CD4-positive, alpha-beta T cell treated with Interleukin-4 for 4 hours (primary cell): ENCODE results near the gene PIK3C2A.

Experiments used
- DNase-seq: peaks from one replicate; pipeline ENCODE4 v3.0.0-alpha.2; 2020

Gene PIK3C2A

GRCh38 chr11:17214338-17214737 lies 6.6 kb upstream of the PIK3C2A start:
- no peak for DNase-seq

GRCh38 chr11:17211286-17211685 lies 3.5 kb upstream of the PIK3C2A start:
- no peak for DNase-seq

GRCh38 chr11:17209939-17210245 lies 2.1 kb upstream of the PIK3C2A start:
- DNase-seq: no peak

GRCh38 chr11:17208257-17208999 lies 642 bp upstream of the PIK3C2A start:
- DNase-seq: peak; percentile 43

- DNase-seq: no peak
Observed at GRCh38 chr11:17206463-17206862, 1.3 kb downstream of the PIK3C2A start.

- no peak for DNase-seq
Observed at GRCh38 chr11:17197431-17197898, 10.3 kb downstream of the PIK3C2A start.

- no peak for DNase-seq
Observed at GRCh38 chr11:17188675-17189074, 19.1 kb downstream of the PIK3C2A start.

GRCh38 chr11:17186932-17187692 lies 20.7 kb downstream of the PIK3C2A start:
- DNase-seq: no peak

GRCh38 chr11:17185938-17186337 lies 21.8 kb downstream of the PIK3C2A start:
- DNase-seq: no peak

- no peak for DNase-seq
Observed at GRCh38 chr11:17184882-17185587, 22.8 kb downstream of the PIK3C2A start.

- DNase-seq: no peak
Observed at GRCh38 chr11:17183836-17184235, 23.9 kb downstream of the PIK3C2A start.

GRCh38 chr11:17179970-17180369 lies 27.8 kb downstream of the PIK3C2A start:
- no peak for DNase-seq

GRCh38 chr11:17173332-17173731 lies 34.5 kb downstream of the PIK3C2A start:
- no peak for DNase-seq

GRCh38 chr11:17171916-17172315 lies 35.9 kb downstream of the PIK3C2A start:
- DNase-seq: no peak

- DNase-seq: no peak
Observed at GRCh38 chr11:17171343-17171742, 36.4 kb downstream of the PIK3C2A start.

- DNase-seq: no peak
Observed at GRCh38 chr11:17169876-17170275, 37.9 kb downstream of the PIK3C2A start.

GRCh38 chr11:17165247-17165890 lies 42.4 kb downstream of the PIK3C2A start:
- DNase-seq: no peak

- DNase-seq: no peak
Observed at GRCh38 chr11:17164361-17165246, 43.2 kb downstream of the PIK3C2A start.

- DNase-seq: no peak
Observed at GRCh38 chr11:17163736-17164135, 44.0 kb downstream of the PIK3C2A start.

- no peak for DNase-seq
Observed at GRCh38 chr11:17163291-17163690, 44.5 kb downstream of the PIK3C2A start.

GRCh38 chr11:17162376-17162775 lies 45.4 kb downstream of the PIK3C2A start:
- DNase-seq: no peak

- peak; percentile 22 for DNase-seq
Observed at GRCh38 chr11:17161515-17161914, 46.3 kb downstream of the PIK3C2A start.
